Hypothalamus (tissue), 51 donors: ENCODE results near the gene GPR39.
A peak's percentile ranks its signal among the peaks of the same experiment; 100 is the strongest.

Source experiments
- DNase-seq, 51 donors: peaks; one replicate each; lab custom pipeline; 2025; lab: John Stamatoyannopoulos, UW

The GPR39 gene

DNA sequence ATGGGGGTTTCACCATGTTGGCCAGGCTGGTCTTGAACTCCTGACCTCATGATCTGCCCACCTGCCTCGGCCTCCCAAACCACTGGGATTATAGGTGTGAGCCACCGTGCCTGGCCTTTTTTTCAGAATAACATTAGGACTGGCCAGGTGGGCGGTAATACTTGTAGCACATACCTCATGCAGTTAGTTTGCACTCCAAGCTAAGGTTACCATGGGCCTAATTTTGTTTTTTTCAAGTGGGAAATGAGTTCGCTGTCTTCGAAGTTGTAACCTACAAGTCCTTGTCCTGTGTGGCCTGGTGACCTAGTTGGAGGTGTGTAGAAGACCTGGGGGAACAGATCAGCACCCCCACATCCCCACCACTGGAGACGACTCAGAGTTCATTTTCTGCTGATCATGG lies 178.6 kb downstream of the GPR39 start:
- no peak for DNase-seq

DNA sequence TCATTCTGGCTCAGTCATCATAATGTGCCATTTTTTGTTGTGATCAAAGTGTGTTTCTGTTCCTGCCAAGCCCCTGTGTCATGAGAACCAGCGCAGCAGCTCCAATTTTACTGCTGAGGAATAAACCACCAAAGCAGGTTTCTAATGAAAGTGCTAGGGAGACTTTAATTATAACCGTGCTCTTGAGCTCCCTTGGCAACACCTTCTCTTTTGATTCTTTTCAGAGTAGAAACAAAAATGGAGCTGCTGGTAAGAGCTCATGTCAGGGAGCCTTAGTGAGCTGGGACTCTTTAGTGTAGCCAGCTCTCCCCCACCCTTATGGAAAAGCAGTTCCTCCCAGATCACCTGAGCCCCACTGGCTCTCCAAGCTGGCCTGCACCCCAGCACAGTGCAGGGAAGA lies 179.1 kb downstream of the GPR39 start:
- DNase-seq, result no peak

DNA sequence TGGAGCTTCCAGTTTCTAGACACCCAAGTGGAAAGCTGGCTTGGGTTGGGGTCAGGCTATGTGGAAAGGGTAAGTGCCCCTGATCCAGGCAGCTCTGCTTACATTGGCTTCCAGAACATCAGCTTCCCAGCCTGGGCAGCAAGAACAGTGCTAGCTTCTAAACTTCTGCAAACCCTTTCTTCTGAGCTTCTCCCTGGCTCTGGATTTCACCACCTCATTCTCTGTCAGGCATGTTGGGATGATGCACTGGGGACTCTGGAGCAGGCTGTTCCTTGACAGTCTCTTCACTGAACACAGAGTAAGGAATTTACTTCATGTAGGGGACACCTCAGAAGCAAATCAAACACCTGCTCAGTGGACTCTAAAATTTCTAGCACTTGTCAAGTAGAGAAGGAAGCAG lies 180.6 kb downstream of the GPR39 start:
- DNase-seq, result no peak

DNA sequence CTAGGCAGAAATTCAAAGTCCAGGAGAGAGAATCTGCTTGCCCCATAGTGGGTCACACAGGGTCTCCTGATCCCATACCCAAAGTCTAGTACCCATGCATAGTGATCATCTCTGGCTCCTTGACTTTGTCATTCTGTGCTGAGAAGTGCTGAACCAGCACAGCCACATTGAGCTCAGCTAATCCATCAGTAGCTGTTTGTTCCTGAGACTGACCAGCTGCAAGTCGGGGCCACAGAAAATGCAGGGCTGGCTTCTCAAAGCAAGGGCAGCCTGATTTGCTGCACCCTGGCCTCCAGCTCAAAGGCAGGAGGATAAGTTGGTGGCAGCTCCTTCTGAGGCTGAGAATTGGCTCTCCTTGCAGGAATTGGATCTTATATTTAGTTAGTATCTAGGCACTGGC lies 181.2 kb downstream of the GPR39 start:
- no peak for DNase-seq

DNA sequence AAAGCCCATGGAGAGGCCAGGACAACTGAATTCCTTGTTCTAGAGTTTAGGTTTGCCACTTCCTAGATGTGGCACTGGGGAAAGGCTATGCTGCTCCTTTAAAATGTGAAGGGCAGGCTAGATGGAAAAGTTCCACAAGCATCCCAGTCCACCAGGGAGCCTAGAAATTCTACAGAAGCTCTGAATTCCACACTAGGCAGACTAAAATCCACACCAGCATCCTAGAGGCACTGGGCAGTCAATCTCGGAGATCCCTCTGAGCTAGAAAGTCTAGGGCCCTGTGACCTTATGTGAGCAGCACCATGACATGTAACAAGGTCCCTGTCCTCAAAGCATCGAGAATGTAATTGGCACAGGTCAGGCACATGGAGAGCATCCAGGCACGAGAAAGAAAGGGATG lies 181.9 kb downstream of the GPR39 start:
- DNase-seq, result no peak

DNA sequence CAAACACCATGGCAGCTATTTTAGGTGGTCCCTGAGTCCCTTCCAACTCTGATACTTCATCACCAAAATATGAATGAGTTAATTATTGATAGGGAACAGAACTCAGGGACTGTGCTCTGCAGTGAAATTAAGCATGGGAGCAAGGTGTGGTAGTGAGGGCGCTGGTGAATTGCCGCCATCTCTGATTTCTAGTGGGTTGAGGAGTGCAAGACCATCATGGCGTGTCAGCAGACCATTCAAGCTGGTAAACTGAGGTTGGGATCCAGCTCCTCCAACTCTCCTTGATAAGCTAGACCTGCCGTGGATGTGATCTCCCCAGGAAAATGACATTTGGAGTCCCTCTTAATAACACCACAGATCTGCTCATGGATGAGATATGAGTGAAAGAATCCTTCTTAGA lies 183.0 kb downstream of the GPR39 start:
- no peak for DNase-seq

DNA sequence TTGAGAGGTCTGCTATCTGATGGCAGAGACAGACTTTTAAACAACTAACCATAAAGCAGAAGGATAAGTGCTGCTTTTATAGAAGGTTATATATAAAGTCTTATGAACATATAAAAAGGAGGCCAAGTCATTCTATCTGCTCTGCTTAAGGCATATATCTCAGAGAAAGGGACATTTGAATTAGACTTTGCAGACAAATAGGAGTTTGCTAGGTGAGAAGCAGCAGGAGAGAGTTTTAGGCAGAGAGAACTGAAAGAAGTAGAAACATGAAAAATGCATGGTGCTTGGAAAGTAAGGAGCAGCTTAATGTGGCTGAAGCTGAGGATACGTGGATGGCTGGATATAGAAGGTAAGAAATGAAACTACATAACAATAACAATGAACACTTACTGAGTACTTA lies 188.0 kb downstream of the GPR39 start:
- no peak for DNase-seq

DNA sequence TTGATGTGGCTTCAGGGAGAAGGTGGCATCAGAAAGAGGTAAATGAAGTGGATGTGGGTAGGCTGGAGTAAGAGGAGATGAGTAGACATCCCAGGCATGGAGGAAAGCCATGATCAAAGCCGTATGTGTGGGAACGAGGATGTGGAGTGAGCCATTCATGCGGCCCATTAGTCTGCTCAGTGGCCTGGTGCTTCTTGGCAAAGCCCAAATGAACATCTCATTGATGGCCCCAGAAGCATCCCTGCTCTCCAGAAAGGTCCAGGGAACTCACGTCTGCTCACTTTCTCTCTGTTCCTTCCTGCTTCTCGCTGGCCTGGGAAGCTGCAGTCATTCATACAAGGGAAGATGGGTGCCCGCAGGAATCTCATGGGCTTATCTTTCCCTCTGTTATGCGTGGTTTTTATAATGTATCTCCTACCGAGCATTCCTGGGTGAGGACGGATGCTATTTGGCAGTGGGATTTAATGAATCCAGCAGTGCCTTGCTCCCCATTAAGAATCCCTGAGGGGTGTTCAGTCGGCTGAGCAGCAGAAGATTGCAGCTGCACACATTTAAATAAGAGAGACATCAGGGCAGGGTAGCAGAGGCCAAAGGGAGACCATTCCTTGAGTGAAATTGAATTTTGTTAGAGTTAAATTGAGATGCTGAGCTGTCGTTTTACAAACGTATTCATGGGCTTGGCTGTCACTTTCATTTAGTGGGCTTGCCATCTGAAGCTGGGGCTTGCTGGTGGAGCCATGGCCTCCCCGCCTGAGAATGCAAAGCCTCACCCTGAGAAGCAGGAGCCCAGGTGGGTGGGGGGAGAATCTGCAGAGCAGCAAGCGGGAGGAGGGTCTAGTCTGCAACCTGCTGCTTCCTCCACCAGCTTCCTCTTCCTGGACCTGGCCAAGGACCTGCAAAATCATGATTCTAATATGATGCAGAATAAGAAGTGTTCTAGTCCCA lies 188.9 kb downstream of the GPR39 start:
- DNase-seq, result no peak

DNA sequence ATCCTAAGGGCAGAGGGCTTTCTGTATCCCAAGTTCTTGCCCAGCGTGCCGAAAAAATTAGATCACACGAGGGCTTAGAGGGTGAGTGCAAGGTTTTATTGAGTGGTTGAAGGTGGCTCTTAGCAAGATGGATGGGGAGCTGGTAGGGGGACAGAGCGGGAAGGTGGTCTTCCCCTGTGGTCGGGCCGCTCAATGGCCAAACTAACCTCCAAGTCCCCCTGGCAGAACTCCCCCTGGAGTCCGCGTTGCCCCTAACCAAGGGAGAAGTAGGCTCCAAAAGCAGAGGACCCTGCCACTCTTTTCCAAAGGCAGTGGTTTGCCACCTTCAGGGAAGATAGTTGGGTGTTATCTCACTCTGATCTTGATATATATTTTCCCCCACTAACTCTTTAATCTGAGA lies 190.0 kb downstream of the GPR39 start:
- no peak for DNase-seq

DNA sequence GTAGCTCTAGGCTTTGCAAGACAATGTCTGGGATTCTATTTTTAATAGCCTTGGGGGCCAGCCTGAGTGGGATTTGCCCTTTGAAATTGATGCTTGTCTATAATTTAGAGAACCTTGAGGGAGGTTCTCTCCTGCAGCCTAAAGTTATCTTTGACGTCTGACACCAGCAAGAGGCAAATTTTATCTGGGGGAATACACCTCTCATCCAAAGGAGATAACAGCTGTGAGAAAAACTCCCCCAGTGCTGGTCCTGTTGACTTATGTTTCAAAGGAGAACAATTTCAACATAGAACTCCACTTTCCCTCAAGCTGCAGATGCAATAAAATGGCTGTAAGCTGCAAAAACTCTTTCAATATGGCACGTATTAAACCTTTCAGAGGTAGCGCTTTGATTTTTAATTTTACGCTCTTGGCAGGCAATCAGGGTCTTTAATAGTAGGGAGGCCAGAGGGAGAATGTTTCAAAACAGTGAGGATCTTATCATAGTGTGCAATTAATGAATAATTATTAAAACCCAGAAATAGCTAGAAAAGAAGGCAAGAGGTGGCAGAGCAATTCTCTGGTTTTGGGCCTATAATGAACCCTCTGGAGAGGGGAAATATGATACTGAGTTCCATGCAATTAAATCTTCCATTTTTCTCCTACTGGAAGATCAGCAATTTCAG lies 191.0 kb downstream of the GPR39 start:
- DNase-seq, result no peak

DNA sequence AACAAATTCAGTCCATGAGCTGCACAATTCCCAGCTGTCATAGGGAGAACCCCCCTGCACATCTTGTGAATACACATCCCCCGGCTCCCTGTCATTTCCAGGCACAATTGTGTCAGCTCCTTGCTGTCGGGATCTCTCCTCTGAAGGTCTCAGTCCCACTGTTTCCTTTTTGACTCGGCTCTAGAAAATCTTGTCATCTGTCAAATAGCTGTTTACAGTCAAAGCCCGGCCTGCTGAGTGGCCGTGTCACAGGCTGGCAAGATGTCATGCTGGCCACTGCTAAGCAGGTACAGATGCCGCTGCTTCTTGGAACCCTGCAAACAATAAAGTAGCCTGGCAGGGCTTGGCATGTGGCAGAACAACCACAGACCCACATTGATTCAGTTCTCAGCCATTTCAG lies 191.7 kb downstream of the GPR39 start:
- DNase-seq, result no peak

DNA sequence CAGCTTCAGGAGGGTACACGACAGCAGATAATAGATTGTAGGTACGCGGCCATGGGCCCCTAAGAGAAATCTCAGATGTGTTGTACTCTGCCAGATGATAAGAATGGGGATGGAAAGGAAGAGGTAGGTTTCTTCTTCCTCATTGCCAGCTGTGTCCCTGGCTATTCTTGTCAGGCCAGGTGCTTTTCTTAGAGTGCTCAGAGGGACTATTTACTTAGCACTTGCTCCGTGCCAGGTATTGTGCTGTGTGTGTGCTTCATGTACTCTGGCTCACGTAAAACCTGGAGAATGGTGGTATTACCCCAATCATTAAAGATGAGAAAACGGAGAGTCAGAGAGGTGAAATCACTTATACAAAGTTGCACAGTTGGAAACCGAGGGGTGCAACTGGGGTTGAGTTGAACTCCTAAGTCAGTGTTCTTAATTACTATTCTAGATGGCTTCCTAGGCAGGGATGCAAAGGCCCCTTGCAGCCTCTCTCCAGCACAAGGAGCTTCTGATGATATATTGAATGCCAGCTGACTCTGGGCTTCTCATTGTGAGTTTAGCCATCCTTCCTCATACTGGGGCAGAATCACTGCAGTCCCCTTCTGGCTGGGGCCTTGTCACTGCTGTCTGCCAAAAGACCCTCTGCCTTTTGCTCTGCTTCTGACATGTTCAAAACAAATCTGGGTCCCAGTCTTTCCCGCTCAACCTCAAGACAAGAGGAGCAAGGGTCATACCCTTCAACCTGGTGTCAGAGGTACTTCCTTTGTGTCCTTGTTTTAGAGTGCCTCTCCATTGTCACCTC lies 192.7 kb downstream of the GPR39 start:
- no peak for DNase-seq

DNA sequence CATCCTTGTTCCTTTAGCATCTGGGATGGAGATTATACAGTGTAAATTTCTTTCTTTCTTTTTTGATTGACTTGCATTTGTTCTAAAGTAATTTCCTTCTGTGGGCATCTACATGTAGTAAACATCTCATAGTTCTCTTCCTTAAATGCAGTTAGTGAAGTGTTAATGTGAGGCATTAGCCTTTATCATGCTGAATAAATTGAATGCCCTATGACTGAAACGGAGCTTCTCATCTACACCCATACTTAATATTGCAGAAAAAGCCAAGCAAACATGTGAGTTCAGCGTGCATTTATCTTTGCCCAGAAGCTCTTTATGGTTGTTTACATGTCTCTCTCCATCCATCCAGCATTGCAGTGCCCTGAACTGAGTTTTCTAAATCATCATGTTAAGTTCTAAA lies 195.1 kb downstream of the GPR39 start:
- DNase-seq, result no peak

DNA sequence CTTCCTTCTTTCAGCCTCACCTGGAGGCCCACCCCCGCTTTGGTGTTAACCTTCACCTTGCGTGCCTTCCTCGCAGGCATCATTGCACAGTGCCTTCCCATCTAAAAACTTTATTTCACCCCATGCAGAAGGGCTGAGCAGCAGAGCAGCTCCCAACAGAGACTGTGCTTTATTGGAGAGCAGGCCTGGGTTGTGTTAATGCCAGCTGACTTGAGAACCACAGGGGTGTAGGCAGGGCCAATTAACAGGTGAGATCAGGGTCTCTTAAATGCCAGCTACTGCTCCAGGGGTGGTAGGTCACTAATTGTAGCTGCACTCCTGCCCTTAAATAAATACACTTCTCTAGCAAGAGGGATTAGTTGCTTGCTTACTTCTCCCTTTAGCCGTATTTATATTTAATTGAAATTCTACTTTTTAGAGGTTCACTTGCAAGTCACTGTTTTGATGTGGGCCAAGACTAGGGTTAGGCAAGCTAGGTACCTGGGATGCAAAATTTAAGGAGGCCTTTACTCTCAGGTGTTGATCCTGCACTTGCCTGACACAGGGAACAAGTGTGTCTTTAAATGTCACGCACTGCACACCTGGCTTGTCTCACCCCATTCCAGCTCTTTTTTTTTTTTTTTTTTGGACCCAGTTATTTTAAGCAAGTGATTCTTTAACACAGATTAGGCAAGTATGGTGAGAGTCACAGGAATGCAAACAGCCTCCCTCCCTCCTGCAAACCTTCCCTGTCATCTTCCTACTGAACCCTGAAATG lies 198.9 kb downstream of the GPR39 start:
- no peak for DNase-seq

DNA sequence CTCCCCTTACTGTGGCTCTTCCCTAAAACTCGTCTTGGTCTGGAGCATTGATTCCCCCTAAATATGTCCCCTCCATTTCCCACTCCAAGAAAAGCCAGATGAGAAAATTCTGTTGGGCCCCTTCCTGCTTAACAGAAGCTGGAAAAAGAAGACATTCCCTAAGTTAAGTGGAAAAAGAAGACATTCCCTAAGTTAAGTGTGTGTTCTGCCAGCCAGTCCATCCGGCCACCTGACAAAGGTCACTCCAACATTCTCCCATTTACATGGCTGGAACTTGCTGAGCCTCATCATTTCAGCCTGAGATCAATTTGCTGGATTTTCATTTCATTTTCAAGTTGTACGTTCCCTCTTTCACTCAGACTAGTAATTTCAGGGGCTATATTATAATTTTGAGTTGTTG lies 201.4 kb downstream of the GPR39 start:
- DNase-seq, result no peak

DNA sequence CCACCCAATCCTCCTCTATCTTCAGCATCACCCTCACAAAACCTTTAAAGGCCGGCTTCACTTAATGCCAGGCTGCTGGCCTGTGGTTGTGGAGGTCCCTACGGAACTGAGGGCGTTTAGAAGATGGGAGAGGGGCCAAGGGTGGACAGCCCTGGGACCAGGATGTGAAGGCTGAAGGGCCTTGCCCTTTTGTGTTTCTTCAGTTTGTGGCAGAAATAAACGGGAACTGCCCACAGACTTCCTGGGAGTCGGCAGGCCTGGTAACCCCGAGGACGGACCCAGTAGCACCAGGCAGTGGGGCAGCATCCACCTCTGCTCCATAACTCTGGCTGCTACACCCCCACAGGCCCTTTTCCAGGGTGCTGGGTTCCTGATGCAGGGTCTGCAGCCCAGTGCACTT lies 202.1 kb downstream of the GPR39 start:
- DNase-seq, result no peak

DNA sequence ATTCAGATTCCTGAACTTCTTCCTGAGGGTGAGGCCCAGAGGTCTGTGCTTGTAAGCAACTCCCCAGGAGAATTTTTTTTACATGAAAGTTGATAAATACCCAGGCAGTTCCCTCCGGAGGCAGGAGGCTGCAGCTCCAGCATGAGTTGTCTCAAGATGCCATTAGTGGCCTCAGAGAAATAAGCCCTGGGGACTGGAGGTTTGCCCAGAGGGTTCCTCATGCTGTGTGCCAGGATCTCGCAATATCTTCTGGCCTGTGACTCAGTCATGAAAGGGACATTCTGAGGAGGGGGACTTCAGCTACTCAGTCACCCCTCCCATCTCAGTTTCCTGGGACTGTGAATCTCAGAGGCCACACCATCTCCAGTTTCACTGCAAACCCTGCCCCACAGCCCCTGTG lies 203.5 kb downstream of the GPR39 start:
- peak in 4 of 51 donors; percentile 8 to 29 (median 20) for DNase-seq

DNA sequence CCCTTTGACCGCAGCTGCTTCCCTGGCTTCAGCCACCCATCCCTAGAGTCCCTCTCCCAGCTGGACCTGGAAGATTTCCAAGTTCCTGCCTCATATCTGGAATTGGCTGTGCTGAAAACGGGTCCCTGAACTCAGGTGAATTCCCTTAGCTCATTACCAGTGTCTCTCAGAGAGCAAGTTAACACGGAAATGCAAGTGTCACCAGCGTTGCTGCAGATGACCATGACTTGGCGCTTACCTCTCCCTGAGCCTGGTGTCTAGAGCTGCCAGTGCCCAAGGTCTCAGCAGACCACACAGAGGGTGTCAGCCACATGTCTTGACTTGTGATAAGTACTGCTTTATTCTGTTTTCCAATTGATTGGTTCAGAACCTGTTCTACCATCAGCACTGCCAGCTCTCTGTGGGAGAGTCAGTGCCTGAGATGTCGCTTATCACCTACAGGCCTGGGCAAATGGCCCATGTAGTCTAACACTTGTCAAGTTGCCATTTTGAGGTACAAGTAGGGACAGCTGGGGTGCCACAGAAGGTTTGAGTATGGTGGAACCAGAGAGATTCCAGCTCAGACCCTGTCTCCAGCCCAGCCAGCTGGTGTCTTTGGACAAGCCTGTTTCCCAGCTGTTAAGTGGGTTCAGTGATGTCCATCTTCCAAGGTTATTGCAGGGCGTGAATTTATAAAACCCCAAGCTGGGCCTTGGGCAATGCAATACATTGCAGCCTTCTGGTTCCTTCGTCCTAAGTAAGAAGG lies 204.7 kb downstream of the GPR39 start:
- no peak for DNase-seq

DNA sequence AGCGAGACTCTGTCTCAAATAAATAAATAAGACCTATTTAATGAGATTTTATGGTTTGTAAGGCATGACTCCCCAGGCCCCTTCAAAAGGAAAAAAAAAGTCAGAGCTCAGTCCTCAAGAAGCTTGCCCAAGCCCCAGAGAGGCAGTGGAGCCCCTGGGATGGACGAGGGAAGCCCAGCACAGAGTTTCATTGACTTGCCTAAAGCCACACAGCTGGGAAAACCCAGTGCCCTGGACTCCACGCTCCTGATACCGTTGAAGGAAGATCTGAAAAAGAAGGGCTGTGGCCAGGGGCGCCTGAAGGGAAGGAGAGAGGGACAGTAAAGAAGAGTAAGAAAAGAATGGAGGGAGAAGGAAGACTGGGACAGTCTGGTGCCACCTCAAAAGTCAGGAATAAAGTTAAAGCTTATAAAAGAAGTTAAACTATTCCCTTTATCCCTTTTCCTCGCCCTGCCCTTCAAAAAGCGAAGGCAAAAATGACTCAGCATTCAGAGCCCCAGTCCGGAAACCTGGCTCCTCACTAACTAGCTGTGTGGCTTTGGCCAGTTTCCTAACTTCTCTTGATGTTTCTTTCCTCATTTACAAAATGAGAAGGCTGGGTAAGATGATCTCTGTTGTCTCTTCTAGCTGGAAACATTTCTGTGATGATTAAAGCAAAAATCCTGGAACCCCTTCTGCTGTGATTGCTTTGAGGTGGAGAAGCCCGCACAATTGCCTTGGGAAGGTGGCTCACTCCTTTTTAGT lies 206.7 kb downstream of the GPR39 start:
- no peak for DNase-seq
